ENCODE measurements around the gene LAG3.
"Not testable (repeated sequence)": the region's sequence is repeated elsewhere in the genome, so short reads cannot be mapped to it uniquely, and the experiment has no call there.

The LAG3 gene

DNA sequence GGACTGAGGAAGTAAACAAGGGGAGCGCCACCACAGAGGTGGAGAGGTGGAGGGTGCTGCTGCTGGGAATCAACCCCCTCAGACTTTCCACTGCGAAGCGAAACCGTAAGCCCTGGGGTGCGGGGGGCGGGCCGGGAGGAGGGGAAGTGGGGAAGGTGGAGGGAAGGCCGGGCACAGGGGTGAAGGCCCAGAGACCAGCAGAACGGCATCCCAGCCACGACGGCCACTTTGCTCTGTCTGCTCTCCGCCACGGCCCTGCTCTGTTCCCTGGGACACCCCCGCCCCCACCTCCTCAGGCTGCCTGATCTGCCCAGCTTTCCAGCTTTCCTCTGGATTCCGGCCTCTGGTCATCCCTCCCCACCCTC is at the start of gene LAG3:
Gene LAG3, plus strand, starts transcription at position 190 of the 365 bp plus-strand sequence. CDS start 333 bp downstream, outside the sequence.
- DNase-seq: no peak

DNA sequence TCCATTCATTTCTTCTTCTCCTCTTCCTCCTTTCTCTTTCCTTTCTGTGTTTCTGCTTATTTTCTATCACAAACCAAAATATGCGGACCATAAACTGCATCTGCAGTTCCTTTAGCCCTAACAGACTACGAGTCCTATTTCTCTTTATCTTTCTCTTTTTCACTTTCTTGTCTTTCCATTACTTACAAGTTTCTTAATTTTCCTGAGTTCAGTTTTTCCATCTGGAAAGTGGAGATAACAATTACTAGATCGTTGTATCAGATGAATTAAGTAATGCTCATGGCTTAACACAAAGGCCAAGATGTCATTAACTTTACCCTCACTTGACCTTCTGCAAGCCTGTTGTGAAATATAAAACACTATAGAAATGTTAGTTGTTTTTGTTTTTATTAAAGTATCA is 49.5 kb upstream of the LAG3 start:
- DNase-seq: no peak

DNA sequence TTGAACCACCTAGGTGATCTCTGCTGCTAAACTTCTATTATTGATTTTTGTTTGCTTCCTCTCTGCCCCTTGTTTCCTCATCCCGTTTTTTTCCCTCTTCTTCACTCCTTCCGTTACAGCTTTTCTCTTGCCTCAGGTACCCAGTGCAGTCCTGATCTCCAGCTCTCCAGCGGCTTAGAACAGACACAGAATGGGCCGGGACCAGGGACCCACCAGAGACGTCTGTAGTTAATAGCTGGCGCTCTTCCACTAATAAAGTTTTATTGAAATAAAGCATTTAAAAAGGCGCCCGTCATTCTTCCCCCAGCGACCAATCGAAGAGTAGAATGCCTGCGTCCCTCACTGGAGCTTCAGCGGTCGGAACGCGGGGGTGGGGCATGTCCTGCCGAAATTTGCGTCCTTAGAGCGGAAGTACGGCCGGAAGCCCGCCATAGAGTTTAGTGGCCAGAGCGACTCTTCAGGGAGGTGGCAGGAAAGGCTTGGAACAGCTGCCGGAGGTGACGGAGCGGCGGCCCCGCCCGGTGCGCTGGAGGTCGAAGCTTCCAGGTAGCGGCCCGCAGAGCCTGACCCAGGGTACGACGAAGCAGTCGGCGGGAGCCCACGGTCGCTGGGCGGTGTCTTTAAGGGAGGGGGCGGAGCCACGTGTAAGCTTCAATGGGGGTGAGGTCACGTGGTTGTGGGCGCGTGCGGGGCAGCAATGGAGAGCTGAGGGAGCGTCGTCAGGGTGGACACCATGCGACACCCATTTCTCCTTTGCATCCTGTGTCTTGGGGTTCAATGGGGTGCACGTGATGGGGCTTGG is 48.5 kb upstream of the LAG3 start, which contains the start of gene COPS7A:
Gene COPS7A, plus strand, starts transcription at position 440 of the 802 bp plus-strand sequence. CDS start 611 bp downstream, outside the sequence.
- DNase-seq: peak; percentile 99

DNA sequence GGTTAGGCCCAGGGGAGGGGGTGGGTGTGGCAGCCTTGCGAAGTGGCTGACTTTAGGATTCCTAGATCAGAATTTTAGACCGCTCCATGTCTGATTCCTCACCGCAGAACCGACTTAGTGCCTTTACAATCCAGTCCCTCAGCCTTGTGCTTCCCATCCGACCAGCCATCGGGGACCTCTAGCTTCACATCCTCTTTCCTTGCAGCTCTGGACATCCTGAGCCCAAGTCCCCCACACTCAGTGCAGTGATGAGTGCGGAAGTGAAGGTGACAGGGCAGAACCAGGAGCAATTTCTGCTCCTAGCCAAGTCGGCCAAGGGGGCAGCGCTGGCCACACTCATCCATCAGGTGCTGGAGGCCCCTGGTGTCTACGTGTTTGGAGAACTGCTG is 47.9 kb upstream of the LAG3 start:
- DNase-seq: peak; percentile 78

DNA sequence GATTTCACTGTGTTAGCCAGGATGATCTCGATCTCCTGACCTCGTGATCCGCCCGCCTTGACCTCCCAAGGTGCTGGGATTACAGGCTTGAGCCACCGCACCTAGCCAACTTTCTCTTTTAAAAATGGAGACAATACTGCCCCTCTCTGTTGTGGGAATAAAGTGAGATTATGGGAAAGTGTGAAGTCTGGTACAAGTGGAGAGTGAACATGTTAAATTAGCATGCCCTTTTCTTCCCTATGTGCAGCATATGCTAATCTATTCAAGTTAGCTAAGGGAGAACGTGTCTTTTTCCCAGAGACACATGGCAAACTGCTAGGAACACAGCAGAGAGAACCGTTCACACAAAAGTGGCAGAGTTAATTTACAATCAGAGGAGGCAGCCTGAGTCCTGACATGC is 47.0 kb upstream of the LAG3 start:
- no peak for DNase-seq

DNA sequence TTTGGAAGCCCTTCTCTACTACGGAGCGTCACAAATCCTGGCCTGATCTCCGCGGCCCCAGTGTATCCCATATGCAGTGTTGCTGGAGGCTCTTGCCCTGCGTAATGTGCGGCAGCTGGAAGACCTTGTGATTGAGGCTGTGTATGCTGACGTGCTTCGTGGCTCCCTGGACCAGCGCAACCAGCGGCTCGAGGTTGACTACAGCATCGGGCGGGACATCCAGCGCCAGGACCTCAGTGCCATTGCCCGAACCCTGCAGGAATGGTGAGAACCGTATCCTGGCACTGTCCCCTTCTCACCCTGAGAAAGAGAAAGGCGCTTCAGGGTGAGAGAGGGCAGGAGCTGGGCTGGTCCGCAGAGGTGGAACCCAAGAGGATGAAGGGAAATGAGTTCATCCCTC is 43.1 kb upstream of the LAG3 start:
- DNase-seq: no peak

DNA sequence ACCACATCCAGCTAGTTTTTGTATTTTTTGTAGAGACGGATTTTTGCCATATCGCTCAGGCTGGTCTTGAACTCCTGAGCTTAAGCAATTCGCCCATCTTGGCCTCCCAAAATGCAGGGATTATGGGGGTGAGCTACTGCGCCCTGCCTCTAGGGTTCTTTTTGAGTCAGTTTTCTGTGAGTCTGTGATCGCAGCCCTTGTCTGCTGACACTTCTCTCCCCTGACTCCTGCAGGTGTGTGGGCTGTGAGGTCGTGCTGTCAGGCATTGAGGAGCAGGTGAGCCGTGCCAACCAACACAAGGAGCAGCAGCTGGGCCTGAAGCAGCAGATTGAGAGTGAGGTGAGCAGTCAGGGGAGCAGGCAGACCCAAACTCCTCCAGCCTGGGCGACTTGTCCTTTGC is 42.2 kb upstream of the LAG3 start:
- DNase-seq: no peak

DNA sequence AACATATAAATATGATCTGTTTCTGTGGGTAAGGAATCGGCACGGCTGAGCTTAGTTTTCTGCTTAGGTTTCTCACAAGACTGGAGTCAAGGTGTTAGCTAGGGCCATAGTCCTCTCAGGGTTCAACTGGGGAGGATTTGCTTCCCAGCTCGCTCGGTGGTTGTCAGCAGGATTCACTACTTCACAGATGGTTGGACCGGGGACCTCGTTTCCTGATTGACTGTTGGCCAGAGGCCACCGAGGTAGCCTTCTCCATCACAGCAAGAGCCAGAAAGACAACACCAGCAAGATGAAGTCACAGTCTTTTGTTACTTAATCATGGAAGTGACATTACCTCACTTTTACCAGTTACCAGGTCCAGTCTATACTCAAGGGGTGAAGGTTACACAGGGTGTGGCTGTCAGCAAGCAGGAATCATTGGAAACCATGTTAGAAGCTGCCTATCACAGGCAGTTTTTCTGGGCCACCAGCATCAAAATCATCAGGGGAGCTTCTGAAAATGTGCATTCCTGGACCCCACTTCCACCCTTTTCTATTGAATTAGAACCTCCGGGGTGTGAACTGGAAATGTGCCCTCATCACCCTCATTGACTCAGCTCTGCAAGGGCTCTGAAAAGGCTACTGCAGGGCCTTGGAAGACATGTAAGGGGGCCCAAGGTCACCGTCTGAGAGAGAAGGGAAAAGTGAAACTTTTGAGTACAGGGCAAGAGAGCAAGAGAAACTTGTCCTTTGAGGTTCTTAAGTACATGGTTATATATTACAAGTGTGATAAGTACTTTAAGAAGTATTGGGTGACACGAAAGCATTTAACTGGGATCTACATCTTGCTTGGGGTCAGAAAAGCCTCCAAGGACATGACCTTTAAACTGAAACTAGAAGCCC is 37.6 kb upstream of the LAG3 start:
- DNase-seq: no peak

DNA sequence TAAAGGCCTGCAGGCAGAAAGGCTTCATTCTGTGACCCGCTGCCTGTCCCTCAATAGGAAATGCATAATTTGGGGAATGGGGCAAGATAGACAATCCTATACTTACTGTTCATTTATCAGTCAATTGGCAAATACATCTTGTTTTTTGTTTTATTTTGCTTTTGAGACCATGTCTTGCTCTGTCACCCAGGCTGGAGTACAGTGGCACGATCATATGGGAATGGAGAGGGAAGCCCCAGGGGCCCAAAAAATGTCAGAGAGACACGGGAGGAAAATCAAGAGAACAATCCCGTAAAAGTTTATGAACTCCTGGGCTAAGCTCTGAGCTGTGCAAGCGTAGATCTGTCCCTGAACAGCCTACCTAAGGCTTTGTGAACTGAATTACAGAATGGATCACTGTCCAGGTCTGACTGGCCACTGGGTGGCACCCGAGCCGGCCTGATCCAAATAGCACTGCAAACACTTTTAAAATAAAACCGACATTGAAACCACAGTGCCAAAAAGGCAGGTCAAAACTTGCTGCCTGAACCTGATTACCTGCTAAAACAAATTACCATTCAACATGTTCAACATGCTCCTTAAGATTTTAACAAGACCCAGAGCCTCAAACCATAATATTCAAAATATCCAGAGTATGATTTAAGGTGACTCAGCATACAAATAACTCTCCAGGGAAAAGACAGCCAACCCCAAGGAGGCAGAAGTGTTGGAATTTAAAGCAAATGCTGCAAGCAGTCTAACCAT is 36.7 kb upstream of the LAG3 start:
- DNase-seq: peak; percentile 22

DNA sequence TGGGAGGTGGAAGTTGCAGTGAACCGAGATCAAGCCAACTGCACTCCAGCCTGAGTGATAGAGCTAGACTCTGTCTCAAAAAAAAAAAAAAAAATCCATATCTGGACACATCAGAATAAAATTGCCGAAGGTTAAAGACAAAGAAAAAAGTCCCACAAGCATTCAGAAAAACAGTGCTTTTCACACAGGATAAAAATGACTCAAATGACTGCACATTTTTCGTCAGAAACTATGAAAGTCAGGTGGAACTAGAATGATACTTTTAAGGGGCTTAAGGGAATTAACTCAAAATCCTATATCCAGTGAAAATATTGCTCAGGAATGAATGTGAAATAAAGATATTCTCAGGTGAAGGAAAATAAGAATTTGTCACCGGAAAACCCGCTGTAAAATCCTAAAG is 35.6 kb upstream of the LAG3 start:
- no peak for DNase-seq

DNA sequence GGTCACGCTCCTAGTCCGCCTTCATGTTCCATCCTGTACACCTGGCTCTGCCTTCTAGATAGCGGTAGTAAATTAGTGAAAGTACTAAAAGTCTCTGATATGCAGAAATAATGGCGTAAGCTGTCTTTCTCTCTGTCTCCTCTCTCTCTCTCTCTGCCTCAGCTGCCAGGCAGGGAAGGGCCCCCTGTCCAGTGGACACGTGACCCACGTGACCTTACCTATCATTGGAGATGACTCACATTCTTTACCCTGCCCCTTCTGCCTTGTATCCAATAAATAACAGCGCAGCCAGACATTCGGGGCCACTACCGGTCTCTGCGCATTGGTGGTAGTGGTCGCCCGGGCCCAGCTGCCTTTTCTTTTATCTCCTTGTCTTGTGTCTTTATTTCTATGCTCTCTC is 30.2 kb upstream of the LAG3 start:
- DNase-seq: not testable (repeated sequence)

DNA sequence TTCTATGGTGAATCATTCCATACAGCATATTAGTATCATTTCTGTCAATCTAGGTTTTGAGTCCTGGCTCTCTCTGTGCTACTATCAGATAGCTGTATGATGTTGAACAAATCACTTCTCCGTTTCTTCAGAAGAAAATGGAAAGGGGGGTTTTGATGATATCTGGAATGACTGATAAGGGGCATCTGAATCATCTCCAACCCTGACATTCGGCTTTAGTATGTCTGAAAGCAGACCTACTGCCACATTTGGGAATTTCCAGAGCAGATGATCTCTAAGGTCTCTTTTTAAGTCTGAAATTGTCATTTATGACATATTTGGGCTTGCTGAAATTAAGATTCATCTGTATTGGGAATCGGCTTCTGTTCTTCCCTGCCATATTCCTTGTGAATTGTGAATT is 29.5 kb upstream of the LAG3 start:
- no peak for DNase-seq

DNA sequence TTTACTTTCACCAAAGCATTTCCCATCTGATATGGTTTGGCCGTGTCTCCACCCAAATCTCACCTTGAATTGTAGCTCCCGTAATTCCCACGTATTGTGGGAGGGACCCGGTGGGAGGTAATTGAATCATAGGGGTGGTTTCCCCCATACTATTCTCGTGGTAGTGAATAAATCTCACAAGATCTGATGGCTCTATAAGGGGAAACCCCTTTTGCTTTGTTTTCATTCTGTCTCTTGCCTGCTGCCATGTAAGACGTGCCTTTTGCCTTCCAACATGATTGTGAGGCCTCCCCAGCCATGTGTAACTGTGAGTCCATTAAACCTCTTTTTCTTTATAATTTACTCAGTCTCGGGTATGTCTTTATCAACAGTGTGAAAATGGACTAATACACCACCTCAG is 29.0 kb upstream of the LAG3 start:
- not testable (repeated sequence) for DNase-seq

DNA sequence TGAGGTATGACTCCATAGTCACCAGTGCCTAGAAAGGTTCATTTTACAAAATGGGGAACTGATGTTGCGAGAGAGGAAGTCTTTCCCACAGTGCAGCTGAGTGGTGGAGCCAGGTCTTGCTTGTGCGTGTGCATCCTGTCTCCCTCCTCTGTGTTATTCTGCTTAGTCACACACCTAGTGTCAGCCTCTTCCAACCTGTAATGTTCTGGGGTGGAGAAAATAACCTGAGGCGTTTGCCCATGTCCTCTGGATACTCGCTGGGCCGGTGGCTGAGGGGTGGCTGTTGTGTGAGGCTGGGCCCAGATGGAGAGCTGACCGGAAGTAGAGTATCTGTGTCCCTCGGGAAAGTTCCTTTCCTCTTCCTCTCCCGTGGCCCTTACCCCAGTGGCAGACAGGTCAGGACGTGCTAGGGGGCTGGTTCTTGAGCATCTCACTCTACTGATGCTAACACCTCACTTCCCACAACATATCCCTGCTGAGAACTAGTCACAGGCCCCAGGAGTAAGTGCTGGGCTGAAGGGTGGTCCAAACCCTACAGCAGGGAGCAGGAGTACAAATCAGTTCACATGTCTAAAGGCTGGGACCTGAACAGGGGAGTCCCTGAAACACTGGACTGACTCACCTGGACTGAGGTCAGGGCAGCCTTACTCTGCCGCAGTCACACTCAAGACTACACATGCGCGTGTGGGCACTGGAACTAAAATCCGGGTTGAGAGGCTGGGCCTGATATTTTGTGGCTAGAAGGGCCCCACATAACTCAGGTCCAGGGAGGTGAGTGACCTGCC is 26.4 kb upstream of the LAG3 start:
- peak; percentile 89 for DNase-seq

DNA sequence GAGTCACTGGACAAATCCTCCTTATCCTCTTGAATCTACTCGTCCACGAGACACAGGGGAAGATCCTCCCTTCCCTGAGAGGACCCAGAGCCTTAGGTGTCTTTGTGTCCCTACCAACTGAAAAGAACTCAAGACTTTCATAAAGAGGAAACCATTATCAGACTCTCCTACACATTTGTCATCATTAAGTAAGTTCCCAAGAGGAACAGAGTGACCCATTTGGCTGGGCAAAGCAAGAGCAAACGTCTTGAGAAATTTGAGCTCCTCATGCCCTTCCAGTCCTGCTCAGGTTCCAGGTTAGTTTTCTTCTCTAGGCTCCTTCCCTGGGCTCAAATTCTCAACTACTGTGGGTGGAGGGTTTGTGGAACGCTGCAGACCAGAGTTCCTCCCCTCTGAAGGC is 25.1 kb upstream of the LAG3 start:
- no peak for DNase-seq

DNA sequence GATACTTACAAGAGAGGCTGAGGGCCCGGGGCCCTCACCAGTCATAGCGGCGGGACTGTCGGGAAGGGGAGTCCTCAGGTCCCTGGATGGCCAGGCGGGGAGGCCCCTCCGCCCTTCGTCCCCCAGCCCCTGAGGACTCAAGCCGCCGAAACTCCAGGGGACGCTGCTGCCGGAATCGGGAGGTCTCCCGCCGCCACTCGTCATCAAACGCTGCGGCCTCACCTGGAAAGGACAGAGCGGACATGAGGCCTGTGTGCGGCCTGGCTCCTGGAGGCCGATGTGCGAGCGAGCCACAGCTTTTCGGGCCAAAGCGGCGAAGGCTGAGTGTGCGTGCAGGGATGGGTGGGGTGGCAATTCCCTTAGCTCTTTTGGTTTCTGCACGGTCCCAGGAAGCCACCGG is 23.6 kb upstream of the LAG3 start:
- DNase-seq: no peak

DNA sequence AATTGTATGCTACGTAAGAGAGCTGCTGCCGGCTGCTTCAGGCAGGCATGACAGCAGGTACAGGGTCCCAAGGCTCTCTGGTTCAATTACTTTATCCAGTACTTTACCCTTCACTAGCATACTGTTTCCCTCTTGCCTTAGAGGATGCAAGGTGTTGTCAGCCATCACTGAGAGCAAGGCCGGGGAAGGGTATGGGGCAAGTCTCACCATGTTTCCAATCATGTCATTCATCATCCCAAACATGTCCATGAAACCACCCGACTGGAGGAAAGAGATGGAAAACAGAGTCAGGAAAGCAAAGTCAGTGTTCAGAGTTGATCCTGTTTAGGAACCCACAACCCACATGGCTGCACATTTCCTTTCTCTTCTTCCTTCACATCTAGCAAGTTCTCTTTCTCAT is 21.8 kb upstream of the LAG3 start:
- DNase-seq: no peak

DNA sequence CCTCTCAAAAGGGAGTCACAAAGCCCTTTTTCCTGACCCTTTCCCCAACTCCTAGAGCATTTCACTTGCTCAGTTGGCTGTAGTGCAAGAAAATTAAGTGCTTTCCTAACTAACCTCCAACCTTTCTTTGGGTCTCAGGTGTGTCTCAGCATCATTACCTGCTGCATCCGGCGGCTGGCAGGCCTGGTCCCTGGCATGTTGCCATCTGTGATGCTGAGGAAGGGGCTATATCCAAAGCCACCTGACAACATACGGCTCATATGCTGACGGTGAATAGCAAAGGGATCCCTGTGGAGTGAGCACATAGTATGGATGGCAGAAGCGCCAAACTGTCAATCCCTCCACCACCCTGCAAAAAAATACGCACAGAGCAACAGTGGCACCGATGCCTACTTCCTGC is 20.6 kb upstream of the LAG3 start:
- DNase-seq: no peak

DNA sequence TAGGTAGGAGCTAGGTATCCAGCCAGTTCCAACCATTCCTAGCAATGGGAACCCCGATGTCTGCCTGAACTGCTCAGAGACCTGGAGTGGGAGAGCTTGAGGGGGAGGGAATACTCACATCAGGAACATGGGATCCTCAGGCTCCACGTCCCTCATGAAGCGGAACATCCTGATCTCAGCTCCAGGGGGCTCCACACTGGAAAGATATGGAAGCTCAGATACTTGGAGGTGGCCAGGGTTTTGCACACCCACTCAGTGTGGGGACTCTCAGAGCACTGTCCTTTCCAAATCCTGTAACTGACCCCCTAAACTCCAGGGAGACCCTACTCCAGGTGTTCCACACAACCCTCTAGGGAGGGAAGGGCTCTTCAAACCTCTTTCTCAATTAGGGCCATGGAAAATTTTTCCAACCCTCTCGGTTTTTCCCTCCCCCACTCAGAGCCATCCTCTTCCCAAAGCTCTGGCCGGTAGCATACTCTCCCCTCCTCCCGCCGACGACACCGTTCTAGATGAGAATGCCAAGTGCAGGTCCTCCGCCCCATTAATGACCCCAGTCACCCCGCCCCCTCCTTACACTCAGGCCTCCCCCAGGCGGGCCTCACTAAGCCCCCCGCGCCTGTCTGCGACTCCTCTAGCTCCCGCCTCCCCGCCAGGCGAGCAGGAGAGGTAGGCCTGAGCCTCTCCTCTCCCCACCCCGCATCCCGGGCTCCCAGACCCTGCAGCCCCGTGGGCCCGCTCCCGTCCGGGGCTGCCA is 20.0 kb upstream of the LAG3 start:
- DNase-seq: no peak

DNA sequence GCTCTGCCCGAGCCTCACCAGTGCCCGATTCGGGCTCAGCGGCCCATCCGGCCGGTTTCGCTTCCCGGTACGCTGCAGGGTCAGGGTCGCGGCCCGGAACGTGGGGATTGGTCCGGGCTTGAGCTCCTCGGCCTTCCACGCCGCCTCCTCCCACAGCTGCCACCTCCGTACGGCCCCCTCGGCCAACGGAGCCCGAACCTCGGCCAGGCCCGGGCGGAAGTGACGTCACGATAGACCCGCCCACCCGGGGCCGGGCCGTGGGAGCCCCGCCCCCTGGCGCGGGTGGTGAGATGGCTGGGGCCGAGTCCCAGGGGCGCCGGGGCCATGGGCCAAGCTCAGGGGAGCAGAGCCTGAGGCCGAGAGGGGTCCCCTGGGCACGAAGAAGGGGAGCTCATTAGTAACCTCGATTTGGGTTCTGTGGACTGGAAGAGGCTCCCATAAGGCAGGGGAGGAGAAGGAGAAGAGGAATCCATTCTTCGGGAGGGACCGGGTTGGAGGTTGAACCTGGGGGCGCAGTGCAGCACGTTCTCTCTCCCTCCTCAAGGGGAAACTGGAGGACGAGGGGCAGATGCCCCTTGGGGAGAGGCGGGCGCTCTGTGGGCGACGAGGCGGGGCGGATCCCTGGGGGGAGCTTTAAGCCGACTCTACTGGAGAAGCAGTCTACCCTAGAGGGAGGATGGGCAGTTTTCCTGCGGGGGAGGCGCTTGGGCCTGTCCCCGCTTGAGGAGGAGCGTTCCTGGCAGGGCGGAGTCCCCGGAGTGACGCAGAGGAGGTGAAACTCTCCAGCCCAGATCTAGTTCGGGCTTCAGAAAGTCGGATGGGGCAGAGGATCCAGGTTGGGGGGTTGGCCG is 19.2 kb upstream of the LAG3 start, which contains the start of gene MLF2:
Gene MLF2, minus strand, starts transcription at position 221 of the 851 bp plus-strand sequence. CDS start 807 bp downstream, outside the sequence.
- peak; percentile 97 for DNase-seq
